Naive thymus-derived CD4-positive, alpha-beta T cell (primary cell): ENCODE data around the gene RNASEH2A. TPM values are rescaled to one million over a fixed set of nuclear protein-coding genes. Genes with fewer than 3 reads are reported as not detected.
A peak's percentile ranks its signal among the peaks of the same experiment; 100 is the strongest.

Experiments
- ATAC-seq: fragments of 150-1000 bp; cut with Tn5 transposase; 2 replicates; pipeline ENCODE4 v1.10.0; 2021; ENCODE audit warnings: mild to moderate bottlenecking, moderate library complexity
- CTCF ChIA-PET: fragments of 350-600 bp; sonication (Branson Sonifier 250); formaldehyde crosslinking; loops from one replicate; lab custom pipeline; 2021; ENCODE audit warnings: antibody characterized with exemption; lab: Charles Lee
- POLR2A ChIA-PET: fragments of 350-600 bp; sonication (Branson Sonifier 250); formaldehyde crosslinking; loops from one replicate; lab custom pipeline; 2021; ENCODE audit warnings: antibody characterized with exemption, inconsistent platforms; lab: Charles Lee
- DNase-seq, 9 donors: peaks; one replicate each; pipeline versions ENCODE4 v3.0.0 to v3.0.0-alpha.2; 2020 to 2022; ENCODE audit warnings: mixed read lengths in 1 of 9
- H3K27ac ChIP-seq: one replicate; pipeline ENCODE4 v1.7.0; 2013; ENCODE audit warnings: mild to moderate bottlenecking, low read depth, low read length, moderate library complexity
- H3K27me3 ChIP-seq, 2 donors: one replicate each; pipeline ENCODE4 v1.7.0; 2013; ENCODE audit warnings: low read length in 2 of 2, mild to moderate bottlenecking in 2 of 2, moderate library complexity in 2 of 2; ENCODE audit not compliant: control insufficient read depth in 2 of 2, insufficient read depth in 2 of 2
- H3K36me3 ChIP-seq, 3 experiments: 1 replicate in 2 of 3; 2 replicates in 1 of 3; pipeline ENCODE4 v1.7.0; 2013; ENCODE audit warnings: low read length in 3 of 3, mild to moderate bottlenecking in 3 of 3, moderate library complexity in 1 of 3; ENCODE audit not compliant: insufficient read depth in 3 of 3, control insufficient read depth in 2 of 3
- H3K4me1 ChIP-seq, 2 donors: one replicate each; pipeline ENCODE4 v1.7.0; 2013; ENCODE audit warnings: low read length in 2 of 2, mild to moderate bottlenecking in 2 of 2, moderate library complexity in 1 of 2; ENCODE audit not compliant: control insufficient read depth in 2 of 2, insufficient read depth in 2 of 2
- H3K4me3 ChIP-seq: 2 replicates; pipeline ENCODE4 v1.7.0; 2013; ENCODE audit warnings: mild to moderate bottlenecking, low read length
- H3K9me3 ChIP-seq, 3 experiments: 1 replicate in 2 of 3; 2 replicates in 1 of 3; pipeline ENCODE4 v1.7.0; 2013; ENCODE audit warnings: low read length in 3 of 3; ENCODE audit not compliant: control insufficient read depth in 2 of 3
- H3K27ac Mint-ChIP-seq, 9 donors: one replicate each; pipeline ENCODE4 v1.8.0; 2020 to 2022; ENCODE audit warnings: mixed read lengths in 9 of 9, mild to moderate bottlenecking in 8 of 9, moderate library complexity in 5 of 9, inconsistent platforms in 2 of 9
- H3K27me3 Mint-ChIP-seq, 5 donors: one replicate each; pipeline ENCODE4 v1.8.0; 2021 to 2022; ENCODE audit warnings: mixed read lengths in 5 of 5, mild to moderate bottlenecking in 1 of 5
- H3K36me3 Mint-ChIP-seq, 5 donors: one replicate each; pipeline ENCODE4 v1.8.0; 2020 to 2022; ENCODE audit warnings: mixed read lengths in 5 of 5, mild to moderate bottlenecking in 3 of 5, inconsistent platforms in 1 of 5
- H3K4me1 Mint-ChIP-seq, 7 donors: one replicate each; pipeline ENCODE4 v1.8.0; 2020 to 2022; ENCODE audit warnings: mixed read lengths in 7 of 7, mild to moderate bottlenecking in 3 of 7, inconsistent platforms in 1 of 7
- H3K4me3 Mint-ChIP-seq, 10 donors: one replicate each; pipeline ENCODE4 v1.8.0; 2020 to 2022; ENCODE audit warnings: mild to moderate bottlenecking in 10 of 10, mixed read lengths in 10 of 10, moderate library complexity in 6 of 10, inconsistent platforms in 2 of 10
- H3K9me3 Mint-ChIP-seq, 11 donors: one replicate each; pipeline ENCODE4 v1.8.0; 2020 to 2022; ENCODE audit warnings: mixed read lengths in 11 of 11, mild to moderate bottlenecking in 4 of 11, inconsistent platforms in 1 of 11, moderate library complexity in 1 of 11
- intact Hi-C, 2 donors: fragments of 100-400 bp; cut with micrococcal nuclease; formaldehyde crosslinking; loops; one replicate each; pipeline ENCODE4 v1.15.1; 2023
- polyA plus RNA-seq, 2 donors: library from polyadenylated mRNA; unstranded; fragments of 300-500 nt; fragmentation: Illumina TruSeq; gene quantifications; one replicate each; pipeline ENCODE4 v1.2.3, GENCODE V29; 2021
- total RNA-seq, 6 experiments: library from RNA in 5 of 6; stranded (reverse) in 5 of 6; gene quantifications; 1 replicate in 5 of 6; 2 replicates in 1 of 6; pipeline ENCODE4 v1.2.3 and lab custom pipeline; 2021 to 2026

RNASEH2A gene
- total and polyA plus RNA-seq, 7 experiments from 2014 or later: 1.6 to 30.9 (median 12.8) TPM

DNA sequence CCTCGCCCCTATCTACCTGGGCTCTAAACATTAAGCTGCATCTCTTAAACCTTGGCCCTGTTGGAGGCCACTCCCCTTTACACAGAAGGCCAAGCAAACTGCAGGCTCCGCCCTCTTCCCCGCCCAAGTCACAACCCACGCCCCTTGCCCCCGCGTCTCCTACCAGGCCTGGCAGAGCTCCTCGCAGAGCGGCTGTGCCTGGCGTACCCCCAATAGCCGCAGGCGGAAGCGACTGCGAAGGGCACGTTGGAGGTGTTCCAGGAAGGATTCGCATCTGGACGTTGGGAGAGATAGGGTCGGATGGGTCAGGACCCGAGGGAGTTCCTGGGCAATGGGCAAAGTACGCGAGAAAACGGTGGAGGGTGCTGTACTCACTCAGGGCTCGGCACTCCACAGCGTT lies 22.1 kb downstream of the RNASEH2A start:
- ChIA-PET CTCF (interaction anchor here (0.6 to 1.3 kb wide), 3 partner anchors 15 to 228 kb away, joined by 3 to 4 read pairs (median 3); no protein-coding TSS in a partner anchor), POLR2A (interaction anchor here (0.6 kb wide), 1 partner anchor 65 kb away, joined by 3 read pairs; no protein-coding TSS in a partner anchor)
- no peaks in the 10 kb centered on the region for H3K36me3 ChIP-seq
- no peak overlapping the region for H3K27ac Mint-ChIP-seq
- H3K27me3 Mint-ChIP-seq: peaks cover 61 to 86% (median 75%) of the 10 kb centered on the region in 5 donors
- no peak overlapping the region for H3K4me3 Mint-ChIP-seq
- no peak overlapping the region for H3K27ac ChIP-seq
- H3K9me3 ChIP-seq: no peaks in the 10 kb centered on the region
- peak in 1 of 9 donors; percentile 42 for DNase-seq
- peaks cover 11 to 41% of the 10 kb centered on the region in 2 donors for H3K27me3 ChIP-seq
- H3K9me3 Mint-ChIP-seq: peaks cover 0 to 12% (median 5%) of the 10 kb centered on the region in 11 donors
- H3K4me1 ChIP-seq: peaks cover 5 to 8% of the 10 kb centered on the region in 2 donors
- intact Hi-C loops: no loop called here
- peaks cover 0 to 4% (median 1%) of the 10 kb centered on the region in 5 donors for H3K36me3 Mint-ChIP-seq
- ATAC-seq: no peak
- peaks cover 12 to 32% (median 26%) of the 10 kb centered on the region in 7 donors for H3K4me1 Mint-ChIP-seq
- H3K4me3 ChIP-seq: no peak overlapping the region

DNA sequence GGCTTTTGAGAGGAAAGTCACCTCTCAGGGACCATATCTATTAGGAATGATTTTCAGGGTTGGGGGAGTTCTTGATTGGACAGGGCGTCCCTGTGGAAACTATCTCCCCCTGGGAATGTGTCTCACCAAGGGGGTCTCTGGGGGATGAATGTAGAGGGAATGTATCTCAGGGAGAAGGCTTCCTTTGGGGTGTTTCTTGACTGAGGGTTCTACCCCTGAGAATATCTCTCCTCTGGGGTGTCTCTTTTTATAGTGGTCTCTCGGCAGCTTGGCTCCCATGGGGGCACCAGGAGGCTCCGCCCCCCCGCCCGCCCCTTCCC lies 27.0 kb downstream of the RNASEH2A start:
- POLR2A ChIA-PET: no interaction called here
- DNase-seq: no peak
- peak overlapping the region in 2 of 9 donors; percentile 10 to 24 for H3K27ac Mint-ChIP-seq
- H3K36me3 ChIP-seq: no peaks in the 10 kb centered on the region
- CTCF ChIA-PET: no interaction called here
- peaks cover 15 to 49% of the 10 kb centered on the region in 2 donors for H3K27me3 ChIP-seq
- peak overlapping the region; percentile 38 for H3K4me3 ChIP-seq
- H3K4me1 Mint-ChIP-seq: peaks cover 7 to 33% (median 23%) of the 10 kb centered on the region in 7 donors
- intact Hi-C loops: no loop called here
- H3K9me3 ChIP-seq: no peaks in the 10 kb centered on the region
- peaks cover 0 to 4% (median 0%) of the 10 kb centered on the region in 5 donors for H3K36me3 Mint-ChIP-seq
- peak overlapping the region; percentile 37 to 73 (median 66) for H3K4me3 Mint-ChIP-seq
- no peak for ATAC-seq
- H3K27me3 Mint-ChIP-seq: peaks cover 74 to 82% (median 76%) of the 10 kb centered on the region in 5 donors
- no peak overlapping the region for H3K27ac ChIP-seq
- H3K9me3 Mint-ChIP-seq: peaks cover 0 to 15% (median 5%) of the 10 kb centered on the region in 11 donors
- peaks cover 5 to 8% of the 10 kb centered on the region in 2 donors for H3K4me1 ChIP-seq

DNA sequence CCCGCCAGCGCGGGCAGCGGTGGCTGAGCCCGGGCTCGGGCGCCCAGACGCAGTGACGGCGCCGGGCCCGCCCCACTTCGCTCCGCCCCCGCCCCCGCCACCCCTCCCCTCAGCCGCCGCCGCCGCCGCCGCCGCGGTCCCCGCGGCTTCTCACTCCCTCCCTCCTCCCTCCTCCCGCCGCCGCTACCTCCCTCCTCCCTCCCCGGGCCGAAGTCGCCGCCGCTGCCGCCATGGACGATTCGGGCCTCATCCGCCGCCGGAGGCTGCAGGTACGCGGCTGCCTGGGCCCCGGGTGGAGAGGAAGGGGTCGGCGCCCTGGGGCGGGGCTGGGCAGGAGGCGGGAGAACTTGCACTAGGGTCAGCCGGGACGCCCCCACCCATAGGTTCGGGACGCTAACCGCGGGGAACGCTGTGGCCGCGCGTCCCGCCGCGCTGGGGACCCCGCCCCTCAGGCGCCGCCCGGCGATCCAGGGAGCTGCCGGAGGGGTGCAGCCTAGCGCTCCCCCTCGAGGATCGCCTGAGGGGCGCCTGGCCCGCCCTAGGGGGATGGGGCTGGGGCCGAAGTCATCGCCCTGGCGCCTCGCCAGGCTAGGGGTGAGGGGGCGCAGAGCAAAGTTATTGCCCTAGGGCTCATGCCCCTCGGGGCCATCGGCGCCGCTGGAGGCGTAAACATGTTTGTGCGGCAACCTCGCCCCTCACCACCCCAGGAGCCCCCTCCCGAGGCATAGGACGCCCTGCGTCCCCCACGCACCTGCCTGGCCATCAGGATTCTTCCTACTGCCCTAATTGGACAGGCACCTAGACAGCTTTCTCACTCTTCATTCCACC lies 27.6 kb downstream of the RNASEH2A start:
- H3K27me3 ChIP-seq: peaks cover 15 to 49% of the 10 kb centered on the region in 2 donors
- peaks cover 8% of the 10 kb centered on the region in 2 donors for H3K4me1 ChIP-seq
- no peak overlapping the region for H3K4me3 ChIP-seq
- Mint-ChIP-seq H3K9me3 (peaks cover 0 to 15% (median 5%) of the 10 kb centered on the region in 11 donors), H3K27me3 (peaks cover 72 to 78% (median 73%) of the 10 kb centered on the region in 5 donors), H3K36me3 (peaks cover 0 to 4% (median 0%) of the 10 kb centered on the region in 5 donors), H3K4me3 (peak overlapping the region in 9 of 10 donors; percentile 44 to 78 (median 61)), H3K4me1 (peaks cover 7 to 35% (median 25%) of the 10 kb centered on the region in 7 donors), H3K27ac (no peak overlapping the region)
- DNase-seq (no peak), ATAC-seq (peak; percentile 34)
- intact Hi-C loops: no loop called here
- POLR2A ChIA-PET: no interaction called here
- no peaks in the 10 kb centered on the region for H3K36me3 ChIP-seq
- CTCF ChIA-PET: interaction anchor here (0.6 kb wide), 1 partner anchor 39 kb away, joined by 3 read pairs; no protein-coding TSS in a partner anchor
- H3K27ac ChIP-seq: no peak overlapping the region
- H3K9me3 ChIP-seq: no peaks in the 10 kb centered on the region

DNA sequence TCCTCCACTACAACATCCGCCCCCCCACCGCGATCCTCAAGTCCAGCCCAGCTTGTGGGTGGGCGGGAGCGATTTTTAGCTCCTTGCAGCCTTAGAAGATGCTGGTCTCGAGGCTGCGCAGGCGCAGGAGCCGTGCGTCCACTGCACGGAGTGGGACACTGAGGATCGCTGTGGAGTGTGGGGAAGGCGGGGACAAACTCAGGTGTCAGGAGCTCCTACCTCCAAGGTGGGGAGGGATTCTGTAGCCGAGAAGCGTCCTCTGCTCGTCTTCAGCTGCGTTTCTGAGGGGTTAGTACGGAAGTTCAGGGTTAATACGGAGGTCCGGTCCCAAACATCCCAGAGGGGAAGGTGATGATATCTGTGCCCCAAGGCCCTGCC lies 28.2 kb downstream of the RNASEH2A start, which contains the start of gene RTBDN:
Gene RTBDN, minus strand, starts transcription at position 14 of the 378 bp plus-strand sequence. CDS start 4,600 bp downstream, outside the sequence.
- ChIA-PET CTCF (interaction anchor here (0.6 kb wide), 1 partner anchor 38 kb away, joined by 3 read pairs; no protein-coding TSS in a partner anchor), POLR2A (no interaction called here)
- H3K4me3 ChIP-seq: peak within 1 kb of the TSS; percentile 38
- peak within 1 kb of the TSS in 1 of 9 donors; percentile 10 for H3K27ac Mint-ChIP-seq
- DNase-seq: no peak
- H3K27ac ChIP-seq: no peak within 1 kb of the TSS
- no peaks in the 10 kb centered on the region for H3K9me3 ChIP-seq
- H3K4me3 Mint-ChIP-seq: peak within 1 kb of the TSS; percentile 60 to 78 (median 68)
- peaks cover 74 to 78% (median 74%) of the 10 kb centered on the region in 5 donors for H3K27me3 Mint-ChIP-seq
- peaks cover 21 to 44% of the 10 kb centered on the region in 2 donors for H3K27me3 ChIP-seq
- peaks cover 8 to 10% of the 10 kb centered on the region in 2 donors for H3K4me1 ChIP-seq
- peaks cover 7 to 41% (median 31%) of the 10 kb centered on the region in 7 donors for H3K4me1 Mint-ChIP-seq
- H3K9me3 Mint-ChIP-seq: peaks cover 0 to 15% (median 5%) of the 10 kb centered on the region in 11 donors
- H3K36me3 Mint-ChIP-seq: peaks cover 0 to 4% (median 0%) of the 10 kb centered on the region in 5 donors
- ATAC-seq: no peak
- no peaks in the 10 kb centered on the region for H3K36me3 ChIP-seq
- intact Hi-C loops: no loop called here

DNA sequence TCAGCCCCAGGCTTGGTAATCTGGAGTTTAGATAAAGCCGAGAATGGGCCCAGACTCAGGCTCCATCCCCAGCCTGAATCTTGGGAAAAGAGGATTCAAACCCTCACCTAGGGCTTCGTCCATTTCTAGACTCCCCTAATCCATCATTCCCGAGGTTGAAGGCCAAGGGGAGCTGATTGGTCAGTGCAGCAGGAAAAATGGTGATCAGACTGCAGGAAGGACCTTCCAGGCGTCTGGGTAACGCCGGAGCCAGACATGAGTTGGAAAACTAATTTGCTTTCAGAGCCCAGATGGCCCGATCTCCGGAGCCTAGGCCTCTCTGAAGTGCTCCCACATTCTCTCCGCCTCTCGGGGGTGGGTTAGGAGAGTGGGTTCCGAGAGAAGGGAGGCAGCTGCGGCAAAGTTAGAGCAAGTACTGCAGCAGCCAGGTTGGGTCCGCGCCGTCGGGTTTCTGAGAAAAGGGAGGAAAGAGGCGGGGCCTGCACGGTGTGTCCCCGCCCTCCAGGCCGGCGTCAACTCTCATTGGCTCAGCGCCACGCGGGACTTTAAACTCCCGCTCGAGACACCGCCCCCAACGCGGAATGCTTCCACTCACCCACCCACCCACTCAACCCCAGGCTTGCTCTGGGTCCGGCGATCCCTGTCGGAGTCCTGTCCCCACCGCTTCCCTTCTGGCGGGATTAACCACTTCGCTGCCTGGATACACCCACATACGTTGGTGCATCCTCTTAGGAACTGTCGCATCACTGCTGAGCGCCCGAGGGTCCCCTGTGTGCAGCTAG lies 28.8 kb downstream of the RNASEH2A start:
- H3K4me1 Mint-ChIP-seq: peaks cover 7 to 46% (median 31%) of the 10 kb centered on the region in 7 donors
- H3K4me3 ChIP-seq: no peak overlapping the region
- no peaks in the 10 kb centered on the region for H3K36me3 ChIP-seq
- peaks cover 0 to 4% (median 0%) of the 10 kb centered on the region in 5 donors for H3K36me3 Mint-ChIP-seq
- no peak overlapping the region for H3K27ac Mint-ChIP-seq
- peaks cover 8 to 10% of the 10 kb centered on the region in 2 donors for H3K4me1 ChIP-seq
- peak; percentile 26 for ATAC-seq
- peak overlapping the region in 6 of 10 donors; percentile 50 to 73 (median 63) for H3K4me3 Mint-ChIP-seq
- H3K27ac ChIP-seq: no peak overlapping the region
- intact Hi-C loops: loop anchor here in 1 of 2 donors (5.0 kb wide), 1 partner anchor 33 kb away; the partner anchor contains the start of genes PRDX2 and THSD8
- H3K27me3 Mint-ChIP-seq: peaks cover 73 to 76% (median 74%) of the 10 kb centered on the region in 5 donors
- DNase-seq: peak in 1 of 9 donors; percentile 41
- H3K9me3 ChIP-seq: no peaks in the 10 kb centered on the region
- H3K9me3 Mint-ChIP-seq: peaks cover 0 to 15% (median 5%) of the 10 kb centered on the region in 11 donors
- peaks cover 28 to 42% of the 10 kb centered on the region in 2 donors for H3K27me3 ChIP-seq
- CTCF ChIA-PET: interaction anchor here (0.7 kb wide), 1 partner anchor 222 kb away, joined by 4 read pairs; no protein-coding TSS in a partner anchor
- POLR2A ChIA-PET: interaction anchor here (0.8 kb wide), 1 partner anchor 12 kb away, joined by 3 read pairs; no protein-coding TSS in a partner anchor
